Activated CD8-positive, alpha-beta memory T cell treated with anti-CD3 and anti-CD28 coated beads, Interleukin-2, amount 50 U/mL, for 1 hour (primary cell): ENCODE measurements around the gene ACTG2.

Source experiments
- DNase-seq: peaks from one replicate; pipeline ENCODE4 v3.0.0-alpha.2; 2020; ENCODE audit errors: extremely low read depth

ACTG2 gene

GRCh38 chr2:73968357-73968937 lies 75.6 kb downstream of the ACTG2 start:
- no peak for DNase-seq

GRCh38 chr2:73969356-73969755 lies 76.5 kb downstream of the ACTG2 start:
- DNase-seq: no peak
